HFF-Myc (cell line): Measurements from ENCODE around the gene UMAD1.

Source experiments
- DNase-seq: peaks from one replicate; pipeline ENCODE4 v3.0.0-alpha.2; 2011; ENCODE audit warnings: low read depth; ENCODE audit errors: extremely low read depth
- H3K4me3 ChIP-seq: replicated peaks from 2 replicates; pipeline ENCODE4 v1.5.1; 2011; ENCODE audit warnings: low read depth, mild to moderate bottlenecking, control low read depth, low read length
- CTCF ChIP-seq: IDR thresholded peaks from 2 replicates; pipeline ENCODE4 v1.5.1; 2012; ENCODE audit warnings: mild to moderate bottlenecking, low read depth, low read length, control low read depth; ENCODE audit errors: missing control alignments

The UMAD1 gene

DNA sequence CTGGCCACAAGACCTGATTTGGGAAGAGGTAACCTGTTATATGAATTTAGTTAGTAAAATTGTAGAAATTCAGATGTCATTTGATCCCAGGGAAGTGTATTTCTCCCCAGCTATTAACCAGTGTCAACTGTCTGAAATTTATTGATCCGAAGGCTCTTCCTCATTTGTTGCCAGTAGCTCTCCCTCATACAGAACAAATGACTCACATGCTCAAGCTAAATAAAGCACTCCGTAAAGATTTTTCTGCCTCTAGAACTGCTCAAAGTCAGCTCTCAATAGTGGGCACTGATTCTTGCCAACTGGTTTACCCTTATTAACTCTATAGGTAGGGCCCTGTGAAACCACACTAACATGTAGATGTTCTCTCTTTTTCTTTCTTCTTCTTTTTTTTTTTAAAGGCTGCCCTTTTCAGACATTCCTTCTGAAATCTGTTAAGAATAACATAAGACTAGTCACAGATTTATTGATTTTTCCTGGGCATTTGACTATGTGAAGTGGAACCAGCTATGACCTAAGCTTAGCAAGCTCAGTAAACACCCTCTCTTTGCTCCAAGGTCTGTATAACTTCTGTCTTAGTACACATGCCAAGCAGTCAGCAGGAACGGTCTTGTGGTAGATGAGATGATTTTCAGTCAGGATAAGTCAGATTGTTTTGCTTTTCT, 56.0 kb downstream of the UMAD1 start:
- TF ChIP-seq CTCF, result no peak
- no peak for DNase-seq
- no peak overlapping the region for H3K4me3 ChIP-seq

GRCh38 chr7:7698930-7699329, 58.4 kb downstream of the UMAD1 start:
- no peak for TF ChIP-seq CTCF
- no peak for DNase-seq
- no peak overlapping the region for H3K4me3 ChIP-seq

DNA sequence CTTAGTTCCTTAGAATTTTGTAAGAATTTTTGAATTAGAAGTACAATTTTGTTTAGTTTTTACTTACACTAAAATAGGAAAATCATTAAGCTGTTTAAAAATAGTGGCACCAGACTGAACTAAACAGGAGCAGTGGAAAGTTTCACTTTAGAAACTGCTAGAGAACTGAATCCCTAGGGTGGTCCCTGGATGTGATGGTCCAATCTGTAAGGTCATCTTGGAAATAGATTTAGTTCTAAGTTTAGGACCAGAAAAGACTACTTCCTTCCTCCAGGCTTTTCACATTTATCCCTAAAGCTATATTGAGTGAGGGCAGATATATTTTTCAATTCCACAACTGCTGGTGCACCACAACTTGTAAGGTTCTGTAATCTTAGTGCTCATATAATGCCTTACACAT, 58.8 kb downstream of the UMAD1 start:
- H3K4me3 ChIP-seq, result no peak overlapping the region
- no peak for DNase-seq
- no peak for TF ChIP-seq CTCF

DNA sequence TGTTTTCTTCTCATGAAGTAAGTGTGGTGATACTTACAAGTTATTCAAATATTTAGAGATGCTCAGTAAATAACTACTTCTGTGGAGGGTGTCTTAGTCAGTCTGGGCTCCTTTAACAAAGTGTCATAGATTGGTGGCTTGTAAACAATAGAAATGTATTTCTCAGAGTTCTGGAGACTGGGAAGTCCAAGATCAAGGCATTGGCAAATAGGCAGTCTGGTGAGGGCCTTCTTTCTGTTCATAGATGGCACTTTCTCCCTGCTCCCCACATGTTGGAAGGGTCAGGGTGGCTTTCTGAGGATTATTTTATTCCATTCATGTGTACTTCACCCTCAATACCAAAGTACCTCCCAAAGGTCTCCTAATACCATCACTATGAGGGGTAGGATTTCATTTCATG, 59.4 kb downstream of the UMAD1 start:
- no peak overlapping the region for H3K4me3 ChIP-seq
- no peak for DNase-seq
- no peak for TF ChIP-seq CTCF

DNA sequence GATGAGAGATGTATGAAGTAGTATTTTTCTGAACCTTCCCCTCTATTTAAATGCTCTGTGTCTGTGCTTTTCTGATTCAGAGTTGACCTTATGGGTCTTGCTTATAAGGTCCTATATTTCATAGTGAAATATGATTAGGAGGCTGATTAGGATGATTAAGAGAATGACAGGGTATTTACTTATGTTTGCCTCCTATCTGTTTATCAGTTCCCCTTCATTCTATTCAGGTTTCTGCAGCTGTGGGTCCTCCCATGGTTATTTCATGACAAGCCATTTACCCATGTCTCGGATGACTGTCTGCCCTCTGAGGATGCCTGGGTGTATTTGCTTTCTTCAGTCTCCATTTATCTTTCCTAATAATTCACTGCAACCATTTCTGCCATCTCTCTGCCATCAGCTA, 61.0 kb downstream of the UMAD1 start:
- no peak for DNase-seq
- no peak for TF ChIP-seq CTCF

DNA sequence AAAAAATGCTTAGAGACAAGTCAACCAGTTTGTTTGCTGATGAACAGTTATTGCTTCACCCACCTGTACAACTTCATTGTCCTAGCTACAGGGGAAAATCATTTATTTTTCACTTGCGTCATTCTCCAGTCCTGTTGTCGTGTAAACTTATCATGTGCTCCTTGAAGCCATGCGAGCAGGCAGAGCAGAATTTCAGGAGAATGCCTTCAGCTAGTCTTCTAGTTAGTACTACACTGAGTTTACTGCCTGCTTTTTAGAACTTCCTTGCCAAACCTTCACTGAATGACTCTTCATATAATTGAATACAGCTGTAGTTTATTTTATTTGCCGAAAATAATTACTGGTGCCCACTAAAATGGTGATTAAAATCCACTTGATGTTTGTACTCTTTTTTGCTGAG, 62.3 kb downstream of the UMAD1 start:
- H3K4me3 ChIP-seq, result no peak overlapping the region
- no peak for TF ChIP-seq CTCF
- DNase-seq, result peak; percentile 19

More for the DNA sequence above, 61.0 kb downstream of the UMAD1 start:
- no peak overlapping the region for H3K4me3 ChIP-seq

GRCh38 chr7:7703427-7703826, 62.9 kb downstream of the UMAD1 start:
- no peak for TF ChIP-seq CTCF
- H3K4me3 ChIP-seq, result no peak overlapping the region
- no peak for DNase-seq
